SK-N-MC (cell line): Measurements from ENCODE around the gene SYPL2.

Experiments
- EZH2 ChIP-seq: fragments of 200-600 bp; sonication (generic); IDR thresholded peaks from one replicate; pipeline ENCODE4 v1.6.1; 2017; ENCODE audit warnings: antibody characterized with exemption
- FOXP2 ChIP-seq: optimal IDR thresholded peaks from 2 replicates; pipeline ENCODE3; 2011; ENCODE audit warnings: mild to moderate bottlenecking, moderate library complexity; ENCODE audit not compliant: insufficient read depth; ENCODE audit errors: extremely low read length, control extremely low read depth
- POLR2AphosphoS5 ChIP-seq: IDR thresholded peaks from 2 replicates; pipeline ENCODE4 v1.6.1; 2012; ENCODE audit warnings: mild to moderate bottlenecking, low read depth, low read length, borderline replicate concordance

- TF ChIP-seq POLR2AphosphoS5 (no peak), EZH2 (no peak), FOXP2 (no peak)
Observed at GRCh38 chr1:109527846-109528695, 61.7 kb downstream of the SYPL2 start.
